ENCODE results near the gene UBE2J2. TPM values are rescaled to one million over a fixed set of nuclear protein-coding genes. Genes with fewer than 3 reads are reported as not detected.

UBE2J2 gene
- total and polyA plus RNA-seq, 8 donors, result 14.0 to 252 (median 46.5) TPM

DNA sequence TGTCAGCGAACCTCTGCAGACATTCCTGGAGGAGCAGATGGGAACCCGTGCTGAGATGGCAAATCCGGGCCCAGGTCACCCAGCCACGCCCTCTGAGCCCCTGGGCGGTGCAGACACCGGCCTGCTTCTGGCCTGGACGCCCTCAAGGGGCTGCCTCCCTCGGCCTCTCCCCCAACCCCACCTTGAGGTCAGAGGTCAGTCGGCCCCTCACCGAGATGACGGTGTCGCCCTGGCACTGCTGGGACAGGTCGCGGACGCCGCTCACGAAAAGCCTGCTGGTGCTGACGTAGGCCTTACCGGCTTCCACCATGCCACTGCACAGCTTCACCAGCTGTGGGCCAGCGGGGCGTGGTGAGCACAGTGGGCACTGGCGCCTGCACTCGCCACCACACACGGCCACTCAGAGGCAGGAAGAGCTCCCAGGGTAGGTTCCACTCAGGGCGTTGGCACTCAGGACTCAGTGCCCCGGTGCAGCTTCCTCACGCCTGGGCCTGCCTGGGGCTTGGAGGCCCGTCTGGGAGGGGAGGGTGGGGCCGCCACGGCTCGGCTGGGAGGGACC lies 29.4 kb upstream of the UBE2J2 start:
- Histone ChIP-seq H3K27me3 (no peaks in the 10 kb centered on the region), H3K4me3 (no peak overlapping the region), H3K9me3 (no peaks in the 10 kb centered on the region), H3K36me3 (peaks cover 0 to 29% (median 14%) of the 10 kb centered on the region in 4 donors), H3K27ac (peak overlapping the region in 1 of 5 donors; percentile 96), H3K4me1 (peaks cover 34 to 49% (median 47%) of the 10 kb centered on the region in 4 donors)
- 74 to 80% (median 78%) methylated on average over 8 to 31 of the region's 31 CpGs for WGBS, 5 donors
- intact Hi-C loops (cut with DNase I; ENCODE audit: low total_unique reads), result no loop called here
- no peak for TF ChIP-seq CTCF (IDR thresholded peaks at IDR 0.05)
- TF ChIP-seq EP300 (IDR thresholded peaks at IDR 0.05), result no peak
- TF ChIP-seq POLR2A (IDR thresholded peaks at IDR 0.05), result no peak
- TF ChIP-seq POLR2AphosphoS5 (IDR thresholded peaks at IDR 0.05), result no peak
- peak in 1 of 2 donors; percentile 70 for DNase-seq

DNA sequence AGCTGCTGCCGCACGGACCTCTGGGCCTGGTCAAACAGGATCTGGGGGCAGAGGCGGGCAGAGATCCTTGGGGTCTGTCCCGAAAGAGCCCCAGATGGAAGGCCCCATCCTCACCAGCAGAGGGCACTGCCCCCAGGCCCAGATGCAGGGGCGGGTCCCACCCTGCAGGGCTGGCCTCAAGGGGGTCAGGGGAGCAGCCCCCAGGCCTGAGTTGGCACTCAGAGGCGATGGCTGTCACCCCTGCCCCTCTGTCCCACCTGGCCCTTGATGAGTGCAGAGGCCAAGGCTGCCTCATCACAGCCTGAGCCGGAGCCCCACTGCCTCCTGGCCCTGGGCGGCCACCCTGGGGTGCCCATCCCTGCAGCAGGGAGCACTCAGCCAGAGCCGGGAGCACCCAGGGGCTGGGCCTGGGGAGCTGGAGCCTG lies 28.4 kb upstream of the UBE2J2 start:
- no peak for DNase-seq
- no peak for TF ChIP-seq POLR2AphosphoS5 (IDR thresholded peaks at IDR 0.05)
- peak in 3 of 7 experiments; percentile 12 to 40 (median 20) for TF ChIP-seq CTCF (IDR thresholded peaks at IDR 0.05)
- no peak for TF ChIP-seq EP300 (IDR thresholded peaks at IDR 0.05)
- H3K36me3 ChIP-seq, result peaks cover 0 to 35% (median 20%) of the 10 kb centered on the region in 4 donors
- no peak overlapping the region for H3K4me3 ChIP-seq
- 79 to 97% (median 91%) methylated on average over 6 to 9 of the region's 9 CpGs for WGBS, 5 donors
- intact Hi-C loops (cut with DNase I; ENCODE audit: low total_unique reads), result no loop called here
- no peaks in the 10 kb centered on the region for H3K9me3 ChIP-seq
- H3K4me1 ChIP-seq, result peaks cover 32 to 45% (median 43%) of the 10 kb centered on the region in 4 donors
- H3K27ac ChIP-seq, result no peak overlapping the region
- no peaks in the 10 kb centered on the region for H3K27me3 ChIP-seq

DNA sequence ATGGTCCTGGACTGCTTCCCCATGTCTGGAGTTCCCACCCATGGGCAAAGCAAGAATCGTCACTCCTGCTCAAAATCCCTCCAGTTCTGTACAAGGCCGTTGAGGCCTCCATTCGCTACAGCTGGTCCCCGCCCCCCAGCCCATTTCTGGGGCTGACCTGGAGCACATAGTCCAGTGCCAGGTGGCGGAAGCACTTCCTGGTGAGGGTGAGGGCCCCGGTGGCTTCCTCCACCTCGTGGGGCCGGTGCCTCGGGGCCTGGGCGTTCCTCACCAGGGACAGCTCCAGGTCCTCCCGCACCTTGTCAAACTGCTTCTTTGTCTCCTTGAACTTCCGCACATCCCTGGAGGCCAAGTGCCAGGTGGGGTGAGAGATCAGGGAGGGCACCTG lies 26.7 kb upstream of the UBE2J2 start:
- TF ChIP-seq POLR2A (IDR thresholded peaks at IDR 0.05) (no peak), EP300 (IDR thresholded peaks at IDR 0.05) (no peak), POLR2AphosphoS5 (IDR thresholded peaks at IDR 0.05) (no peak), CTCF (IDR thresholded peaks at IDR 0.05) (no peak)
- WGBS, 5 donors, result 84 to 93% (median 86%) methylated on average over 11 to 12 of the region's 12 CpGs
- Histone ChIP-seq H3K27ac (no peak overlapping the region), H3K27me3 (no peaks in the 10 kb centered on the region), H3K36me3 (peaks cover 7 to 52% (median 37%) of the 10 kb centered on the region in 4 donors), H3K4me1 (peaks cover 16 to 28% (median 26%) of the 10 kb centered on the region in 4 donors), H3K4me3 (no peak overlapping the region), H3K9me3 (no peaks in the 10 kb centered on the region)
- DNase-seq, result no peak
- intact Hi-C loops (cut with DNase I; ENCODE audit: low total_unique reads), result no loop called here

DNA sequence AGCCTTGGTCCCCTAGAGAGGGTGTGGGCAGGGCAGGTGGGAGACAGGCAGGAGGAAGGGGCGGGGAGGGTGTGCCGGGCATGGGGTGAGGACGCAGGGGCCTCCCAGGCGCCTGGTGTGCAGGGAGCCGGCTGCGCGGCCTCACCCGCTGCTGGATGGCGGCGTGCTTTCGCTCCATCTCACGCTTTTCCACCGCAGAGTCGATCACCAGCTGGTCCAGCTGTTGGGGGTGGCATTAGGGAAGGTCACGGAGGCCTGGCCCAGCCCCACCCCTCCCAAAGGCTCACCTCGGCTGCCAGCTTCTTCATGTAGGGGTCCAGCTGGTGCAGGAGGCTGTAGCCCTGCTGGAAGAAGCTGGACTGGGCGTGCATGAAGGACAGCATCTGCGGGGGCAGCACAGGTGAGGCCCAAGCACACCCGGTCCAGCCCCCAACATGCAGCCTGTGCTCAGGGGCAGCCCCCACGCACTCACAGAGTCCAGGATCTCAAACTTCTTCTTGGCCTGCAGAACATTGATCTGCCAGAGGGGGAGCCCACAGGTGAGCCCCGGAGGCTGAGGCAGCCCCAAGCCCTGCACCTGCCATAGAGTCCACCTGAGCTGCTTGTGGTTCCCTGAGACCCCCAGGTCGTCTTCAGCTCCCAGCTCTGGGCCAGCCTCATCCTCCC lies 26.2 kb upstream of the UBE2J2 start:
- intact Hi-C loops (cut with DNase I; ENCODE audit: low total_unique reads), result loop anchor here (10.0 kb wide), 1 partner anchor 175 kb away; no protein-coding TSS in a partner anchor

More for the DNA sequence above, 26.2 kb upstream of the UBE2J2 start:
- DNase-seq, result no peak
- 83 to 88% (median 86%) methylated on average over 7 to 22 of the region's 22 CpGs for WGBS, 5 donors
- H3K4me1 ChIP-seq, result peaks cover 10 to 23% (median 21%) of the 10 kb centered on the region in 4 donors
- peaks cover 12 to 57% (median 42%) of the 10 kb centered on the region in 4 donors for H3K36me3 ChIP-seq
- no peak overlapping the region for H3K4me3 ChIP-seq
- TF ChIP-seq CTCF (IDR thresholded peaks at IDR 0.05) (peak in 3 of 7 experiments; percentile 15 to 28 (median 17)), POLR2AphosphoS5 (IDR thresholded peaks at IDR 0.05) (no peak)
- H3K27me3 ChIP-seq, result no peaks in the 10 kb centered on the region
- no peaks in the 10 kb centered on the region for H3K9me3 ChIP-seq
- H3K27ac ChIP-seq, result no peak overlapping the region

Data from stomach (tissue), 9 donors.